Epithelial cell of proximal tubule (primary cell): ENCODE results near the gene UBB. TPM values are rescaled to one million over a fixed set of nuclear protein-coding genes. Genes with fewer than 3 reads are reported as not detected.

ENCODE experiments used
- DNase-seq: peaks from one replicate; pipeline ENCODE4 v3.0.0-alpha.2; 2011; ENCODE audit warnings: low read depth
- H3K4me3 ChIP-seq: 2 replicates; pipeline ENCODE4 v1.5.1; 2011; ENCODE audit warnings: low read depth, mild to moderate bottlenecking, low read length
- CTCF ChIP-seq: conservative IDR thresholded peaks from 2 replicates; pipeline ENCODE4 v1.5.1; 2012; ENCODE audit warnings: low read depth, mild to moderate bottlenecking, low read length
- total RNA-seq: library from RNA; depleted of rRNA; stranded (reverse); fragments of >200 nt; gene quantifications from 2 replicates; pipeline ENCODE4 v1.2.3, GENCODE V29; 2015

The UBB gene
- total RNA-seq, 1 donor from 2014 or later = 1,348 TPM

DNA sequence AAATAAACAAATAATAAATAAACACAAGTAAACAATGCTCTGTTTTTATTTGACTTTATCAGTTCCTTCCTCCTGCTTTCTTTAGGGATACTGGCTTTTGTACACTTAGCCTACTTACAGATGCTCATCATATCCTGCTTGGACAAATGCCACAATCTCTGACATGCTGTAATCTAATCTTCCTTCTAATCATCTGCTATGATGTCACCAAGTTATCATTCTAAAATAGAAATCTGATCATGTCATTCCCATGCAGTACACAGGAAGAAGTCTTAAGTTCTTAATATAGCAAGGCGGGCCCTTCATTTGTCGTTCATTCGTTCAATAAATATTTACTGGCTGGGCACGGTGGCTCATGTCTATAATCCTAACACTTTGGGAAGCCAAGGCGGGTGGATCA is 9.1 kb upstream of the UBB start:
- no peak for TF ChIP-seq CTCF
- no peak for DNase-seq
- H3K4me3 ChIP-seq = no peak overlapping the region

DNA sequence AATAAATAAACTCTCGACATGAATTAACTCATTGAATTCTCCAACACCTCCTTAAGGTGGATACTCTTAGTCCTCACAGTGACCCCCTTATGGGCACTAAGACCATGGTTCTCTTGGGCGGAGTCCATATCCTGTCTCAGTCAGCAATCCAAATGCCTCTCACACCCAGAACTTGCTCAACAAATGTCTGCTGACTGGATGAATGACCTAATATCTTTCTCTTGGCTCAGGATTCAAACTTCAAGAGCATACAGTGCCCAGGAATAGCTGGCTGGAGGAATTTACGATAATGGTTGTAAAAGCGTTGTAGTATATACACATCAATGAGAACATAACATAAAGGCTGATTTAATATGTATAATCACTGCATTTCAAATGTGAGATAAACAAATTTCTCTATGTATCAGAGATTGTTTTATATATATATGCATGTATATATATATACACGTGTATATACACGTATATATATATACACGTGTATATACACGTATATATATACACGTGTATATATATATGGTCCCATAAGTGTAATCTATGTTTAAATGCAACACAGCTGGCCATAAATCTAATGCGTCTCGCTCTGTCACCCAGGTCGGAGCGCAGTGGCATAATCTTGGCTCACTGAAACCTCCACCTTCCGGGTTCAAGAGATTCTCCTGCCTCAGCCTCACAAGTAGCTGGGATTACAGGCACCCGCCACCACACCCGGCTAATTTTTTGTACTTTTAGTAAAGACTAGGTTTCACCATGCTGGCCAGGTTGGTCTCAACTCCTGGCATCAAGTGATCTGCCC is 6.5 kb upstream of the UBB start:
- DNase-seq = no peak
- H3K4me3 ChIP-seq = no peak overlapping the region
- no peak for TF ChIP-seq CTCF

DNA sequence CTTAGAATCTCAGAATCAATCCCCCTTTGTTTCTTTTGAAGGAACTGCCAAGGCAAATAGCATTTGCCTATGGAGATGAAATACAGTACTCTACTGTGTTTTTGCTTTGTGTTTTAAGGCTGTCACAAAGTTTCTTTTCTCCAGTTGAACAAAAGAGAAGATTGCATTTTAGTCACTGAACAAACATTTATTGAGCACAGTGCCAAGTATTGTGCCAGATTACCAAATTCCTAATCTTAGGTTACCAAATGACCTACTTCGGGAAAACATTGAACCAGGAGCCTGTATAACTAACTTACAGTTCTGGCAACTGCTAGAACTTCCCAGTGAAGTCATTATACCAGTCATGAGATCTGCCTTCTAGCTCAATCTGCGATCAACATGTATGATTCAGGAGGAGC is 3.0 kb upstream of the UBB start:
- no peak for TF ChIP-seq CTCF

DNA sequence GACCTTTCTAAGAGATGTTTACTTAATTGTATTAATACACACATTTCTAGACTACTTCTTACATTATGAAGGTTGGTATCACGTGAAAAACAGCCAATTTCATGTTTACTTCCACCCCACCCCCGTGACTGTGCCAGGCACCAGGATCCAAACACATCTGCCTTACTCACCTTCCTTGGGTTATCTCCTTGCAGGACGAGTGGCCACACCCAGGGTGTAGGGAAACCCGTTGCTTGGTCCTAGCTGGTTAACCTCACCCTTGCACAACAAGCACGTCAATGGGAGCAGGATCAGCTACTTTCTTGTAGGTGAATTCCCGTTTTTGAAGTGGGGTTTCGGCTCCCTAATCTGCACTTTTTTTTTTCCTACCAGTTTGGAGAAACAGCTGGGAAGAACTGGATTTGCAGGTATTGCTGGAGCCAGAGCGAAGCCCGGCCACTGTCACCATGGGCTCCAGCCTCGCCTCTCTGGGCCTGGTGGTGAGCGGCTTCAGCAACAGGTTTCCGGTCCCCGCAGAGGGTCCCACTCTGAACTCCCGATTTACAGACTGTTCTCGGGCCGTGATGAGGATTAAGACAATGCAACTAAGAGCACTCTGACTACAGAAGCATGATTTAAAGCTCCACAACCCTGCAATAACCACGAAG is 2.1 kb upstream of the UBB start:
- DNase-seq = no peak
- no peak for TF ChIP-seq CTCF
- no peak overlapping the region for H3K4me3 ChIP-seq

More for the DNA sequence above, 3.0 kb upstream of the UBB start:
- no peak for DNase-seq
- H3K4me3 ChIP-seq = no peak overlapping the region

DNA sequence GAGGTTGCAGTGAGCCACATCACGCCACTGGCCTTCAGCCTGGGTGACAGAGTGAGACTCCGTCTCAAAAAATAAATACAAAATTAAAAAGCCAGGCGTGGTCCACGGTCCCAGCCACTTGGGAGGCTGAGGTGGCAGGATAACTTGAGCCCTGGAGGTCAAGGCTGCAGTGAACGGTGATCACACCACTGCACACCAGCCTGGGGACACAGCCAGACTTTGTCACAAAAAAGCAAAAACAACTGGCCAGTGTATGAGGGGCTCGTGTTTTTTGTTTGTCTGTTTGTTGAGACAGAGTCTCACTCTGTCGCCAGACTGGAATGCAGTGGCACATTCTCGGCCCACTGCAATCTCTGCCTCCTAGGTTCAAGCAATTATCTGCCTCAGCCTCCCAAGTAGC is 1.2 kb upstream of the UBB start:
- no peak for TF ChIP-seq CTCF
- no peak for DNase-seq

GRCh38 chr17:16381496-16381820 is 567 bp downstream of the UBB start:
- DNase-seq = no peak
- TF ChIP-seq CTCF = no peak
- H3K4me3 ChIP-seq = peak overlapping the region; percentile 67

More for the DNA sequence above, 1.2 kb upstream of the UBB start:
- no peak overlapping the region for H3K4me3 ChIP-seq

DNA sequence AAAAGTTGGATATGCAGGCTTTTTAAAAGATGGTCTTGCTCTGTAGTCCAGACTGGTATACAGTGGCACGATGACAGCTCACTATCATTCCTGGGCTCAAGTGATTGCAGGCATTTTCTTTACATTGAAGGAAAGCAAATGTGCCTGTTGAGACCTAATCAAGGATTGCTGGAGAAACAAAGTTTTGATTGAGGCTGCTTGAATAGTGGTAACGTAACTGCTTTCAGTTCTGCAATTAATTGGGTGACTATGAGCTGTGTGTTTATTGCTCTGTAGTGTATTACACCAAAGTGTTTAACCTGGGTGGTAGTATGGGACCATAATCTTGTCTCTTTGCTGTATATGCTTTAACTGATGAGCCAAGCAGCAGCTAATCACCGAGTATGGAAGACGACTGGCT is 2.3 kb downstream of the UBB start:
- no peak for DNase-seq
- TF ChIP-seq CTCF = no peak
- H3K4me3 ChIP-seq = peak overlapping the region; percentile 67
